Endothelial cell of umbilical vein (primary cell): Measurements from ENCODE around the gene ISX.

Experiments
- EZH2 ChIP-seq: IDR thresholded peaks from 2 replicates; pipeline ENCODE4 v1.6.1; 2012; ENCODE audit warnings: borderline replicate concordance, low read depth, mild to moderate bottlenecking, moderate library complexity, low read length, inconsistent platforms; ENCODE audit not compliant: severe bottlenecking
- GATA2 ChIP-seq: IDR thresholded peaks from 2 replicates; pipeline ENCODE4 v1.7.0; 2011; ENCODE audit warnings: low read depth, mild to moderate bottlenecking, moderate library complexity, mixed read lengths, low read length; ENCODE audit not compliant: insufficient read length, insufficient read depth
- POLR2A ChIP-seq: IDR thresholded peaks from 2 replicates; pipeline ENCODE4 v1.6.1; 2012; ENCODE audit warnings: low read depth, mild to moderate bottlenecking, control low read depth, low read length
- TF ChIP-seq, protein P1 (sequence below): IDR thresholded peaks from 2 replicates; pipeline ENCODE4 v1.6.1; 2011; ENCODE audit not compliant: insufficient read depth, insufficient read length

DNA sequence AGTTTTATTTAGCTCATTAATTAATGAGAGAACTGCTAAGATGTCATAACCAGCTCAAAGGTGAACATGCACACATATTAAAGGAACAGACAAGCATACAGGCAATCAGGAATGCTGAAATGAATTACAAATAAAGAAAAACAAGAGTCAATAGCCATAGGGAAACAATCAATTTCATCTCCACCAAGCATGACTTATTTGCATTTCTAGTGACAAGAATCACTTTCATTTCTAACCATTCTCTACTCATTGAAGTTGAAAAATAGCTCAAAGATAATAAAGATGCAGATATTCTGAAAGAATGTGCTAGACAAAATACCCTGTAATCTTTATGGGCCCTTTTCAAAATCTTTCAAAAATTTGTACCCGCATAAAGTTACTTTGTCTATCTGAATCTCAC, 23.2 kb downstream of the ISX start:
- TF ChIP-seq GATA2 (no peak), EZH2 (no peak), POLR2A (no peak)
- TF ChIP-seq, protein P1, sequence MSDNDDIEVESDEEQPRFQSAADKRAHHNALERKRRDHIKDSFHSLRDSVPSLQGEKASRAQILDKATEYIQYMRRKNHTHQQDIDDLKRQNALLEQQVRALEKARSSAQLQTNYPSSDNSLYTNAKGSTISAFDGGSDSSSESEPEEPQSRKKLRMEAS = no peak
